ENCODE data around the gene MYLK3.

Gene MYLK3

DNA sequence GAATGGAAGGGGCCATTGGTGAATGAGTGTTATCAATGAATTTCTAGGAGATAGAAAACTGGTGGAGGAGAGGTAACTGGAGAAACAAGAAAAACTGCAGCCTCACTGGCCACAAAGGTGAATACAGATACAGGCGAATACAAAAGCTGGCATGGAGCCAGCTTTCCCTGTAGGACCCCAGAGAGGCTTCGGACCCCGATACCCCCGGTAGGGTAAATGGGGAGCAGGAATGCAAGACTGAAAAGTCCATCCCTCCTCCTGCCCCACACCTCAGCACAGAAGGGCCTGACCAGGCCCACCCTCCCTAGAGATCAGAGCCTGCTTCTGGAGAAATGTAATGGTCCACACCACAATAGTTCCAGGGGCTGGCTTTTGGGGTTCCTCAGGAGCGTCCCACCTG lies 4.9 kb upstream of the MYLK3 start:
- TF ChIP-seq, protein P1, sequence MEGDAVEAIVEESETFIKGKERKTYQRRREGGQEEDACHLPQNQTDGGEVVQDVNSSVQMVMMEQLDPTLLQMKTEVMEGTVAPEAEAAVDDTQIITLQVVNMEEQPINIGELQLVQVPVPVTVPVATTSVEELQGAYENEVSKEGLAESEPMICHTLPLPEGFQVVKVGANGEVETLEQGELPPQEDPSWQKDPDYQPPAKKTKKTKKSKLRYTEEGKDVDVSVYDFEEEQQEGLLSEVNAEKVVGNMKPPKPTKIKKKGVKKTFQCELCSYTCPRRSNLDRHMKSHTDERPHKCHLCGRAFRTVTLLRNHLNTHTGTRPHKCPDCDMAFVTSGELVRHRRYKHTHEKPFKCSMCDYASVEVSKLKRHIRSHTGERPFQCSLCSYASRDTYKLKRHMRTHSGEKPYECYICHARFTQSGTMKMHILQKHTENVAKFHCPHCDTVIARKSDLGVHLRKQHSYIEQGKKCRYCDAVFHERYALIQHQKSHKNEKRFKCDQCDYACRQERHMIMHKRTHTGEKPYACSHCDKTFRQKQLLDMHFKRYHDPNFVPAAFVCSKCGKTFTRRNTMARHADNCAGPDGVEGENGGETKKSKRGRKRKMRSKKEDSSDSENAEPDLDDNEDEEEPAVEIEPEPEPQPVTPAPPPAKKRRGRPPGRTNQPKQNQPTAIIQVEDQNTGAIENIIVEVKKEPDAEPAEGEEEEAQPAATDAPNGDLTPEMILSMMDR (IDR thresholded peaks at IDR 0.05; ENCODE audit: low read depth, low read length, missing control alignments): no peak
- no peak for DNase-seq
- Histone ChIP-seq H3K36me3 (replicated peaks) (no peaks in the 10 kb centered on the region), H3K27me3 (replicated peaks) (no peaks in the 10 kb centered on the region), H3K4me3 (ENCODE audit: low read depth, low read length) (no peak overlapping the region), H3K27ac (no peak overlapping the region)
- in situ Hi-C loops (cut with HindIII; ENCODE audit: low pct_ligation_motif_present, low sequenced_read_pairs): no loop called here

DNA sequence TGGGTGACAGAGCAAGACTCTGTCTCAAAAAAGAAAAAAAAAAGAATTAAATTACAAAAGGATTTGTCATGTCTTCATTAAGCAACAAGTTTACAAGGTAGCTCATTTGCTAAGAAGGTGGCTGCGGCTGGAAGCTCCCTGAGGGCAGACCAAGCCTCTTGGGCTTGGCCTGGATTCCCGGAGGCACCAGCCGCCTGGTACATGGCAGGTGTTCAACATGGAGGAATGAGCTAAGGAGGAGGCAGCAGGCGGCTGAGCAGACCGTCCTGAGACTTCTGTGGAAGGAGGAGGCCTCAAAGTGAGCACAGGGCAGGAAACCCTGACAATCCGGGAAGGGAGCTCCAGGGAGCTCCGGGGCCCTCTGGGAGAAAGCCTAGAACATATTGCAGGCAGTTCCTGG lies 3.2 kb upstream of the MYLK3 start:
- no peaks in the 10 kb centered on the region for H3K36me3 ChIP-seq (replicated peaks)
- in situ Hi-C loops (cut with HindIII; ENCODE audit: low pct_ligation_motif_present, low sequenced_read_pairs): no loop called here
- TF ChIP-seq, protein P1 (IDR thresholded peaks at IDR 0.05; ENCODE audit: low read depth, low read length, missing control alignments): no peak

DNA sequence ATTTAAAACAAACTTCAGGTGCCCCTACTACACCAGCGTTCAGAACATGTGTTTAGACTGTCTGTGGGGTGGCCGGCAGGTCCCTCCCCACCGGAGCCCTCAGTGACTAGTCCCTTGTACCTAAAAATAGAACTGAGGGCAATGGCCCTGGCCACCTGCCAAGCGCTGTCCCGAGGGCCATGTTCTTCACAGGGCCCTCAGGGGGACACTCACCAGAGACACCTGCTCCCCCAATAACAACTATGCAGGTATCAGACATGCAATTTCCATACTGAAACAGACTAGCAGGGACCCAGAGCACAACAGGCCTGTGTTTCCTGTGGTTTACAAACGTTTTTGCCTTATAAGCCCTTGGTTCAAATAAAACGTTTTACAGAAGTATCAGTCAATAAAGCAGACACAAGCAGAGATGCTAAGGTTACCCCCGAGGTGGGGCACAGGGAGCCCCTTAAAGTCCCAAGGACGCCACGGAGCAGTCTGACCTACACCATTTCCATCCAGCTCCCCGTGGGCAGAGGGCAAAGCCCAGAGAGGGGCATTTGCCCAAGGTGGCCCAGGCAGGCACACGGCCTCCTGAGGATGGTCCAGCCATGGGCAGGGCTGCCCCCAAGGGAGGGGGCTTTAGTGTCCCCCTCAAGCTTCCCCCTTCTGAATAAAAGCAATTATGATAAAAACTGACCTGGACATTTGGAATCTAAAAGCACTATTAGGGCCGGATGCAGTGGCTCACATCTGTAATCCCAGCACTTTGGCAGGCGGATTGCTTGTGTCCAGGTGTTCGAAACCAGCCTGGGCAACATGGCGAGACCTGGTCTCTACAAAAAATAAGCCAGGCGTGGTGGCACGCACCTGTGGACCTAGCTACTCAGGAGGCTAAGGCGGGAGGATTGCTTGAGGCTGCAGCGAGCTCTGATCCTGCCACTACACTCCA lies 896 bp upstream of the MYLK3 start:
- no peaks in the 10 kb centered on the region for H3K36me3 ChIP-seq (replicated peaks)
- no peak overlapping the region for H3K4me3 ChIP-seq (ENCODE audit: low read depth, low read length)
- H3K27ac ChIP-seq: no peak overlapping the region
- in situ Hi-C loops (cut with HindIII; ENCODE audit: low pct_ligation_motif_present, low sequenced_read_pairs): no loop called here
- no peak for DNase-seq
- H3K27me3 ChIP-seq (replicated peaks): no peaks in the 10 kb centered on the region
- TF ChIP-seq, protein P1 (IDR thresholded peaks at IDR 0.05; ENCODE audit: low read depth, low read length, missing control alignments): no peak

More for the DNA sequence above, 3.2 kb upstream of the MYLK3 start:
- Histone ChIP-seq H3K27ac (no peak overlapping the region), H3K4me3 (ENCODE audit: low read depth, low read length) (no peak overlapping the region), H3K27me3 (replicated peaks) (no peaks in the 10 kb centered on the region)
- no peak for DNase-seq

DNA sequence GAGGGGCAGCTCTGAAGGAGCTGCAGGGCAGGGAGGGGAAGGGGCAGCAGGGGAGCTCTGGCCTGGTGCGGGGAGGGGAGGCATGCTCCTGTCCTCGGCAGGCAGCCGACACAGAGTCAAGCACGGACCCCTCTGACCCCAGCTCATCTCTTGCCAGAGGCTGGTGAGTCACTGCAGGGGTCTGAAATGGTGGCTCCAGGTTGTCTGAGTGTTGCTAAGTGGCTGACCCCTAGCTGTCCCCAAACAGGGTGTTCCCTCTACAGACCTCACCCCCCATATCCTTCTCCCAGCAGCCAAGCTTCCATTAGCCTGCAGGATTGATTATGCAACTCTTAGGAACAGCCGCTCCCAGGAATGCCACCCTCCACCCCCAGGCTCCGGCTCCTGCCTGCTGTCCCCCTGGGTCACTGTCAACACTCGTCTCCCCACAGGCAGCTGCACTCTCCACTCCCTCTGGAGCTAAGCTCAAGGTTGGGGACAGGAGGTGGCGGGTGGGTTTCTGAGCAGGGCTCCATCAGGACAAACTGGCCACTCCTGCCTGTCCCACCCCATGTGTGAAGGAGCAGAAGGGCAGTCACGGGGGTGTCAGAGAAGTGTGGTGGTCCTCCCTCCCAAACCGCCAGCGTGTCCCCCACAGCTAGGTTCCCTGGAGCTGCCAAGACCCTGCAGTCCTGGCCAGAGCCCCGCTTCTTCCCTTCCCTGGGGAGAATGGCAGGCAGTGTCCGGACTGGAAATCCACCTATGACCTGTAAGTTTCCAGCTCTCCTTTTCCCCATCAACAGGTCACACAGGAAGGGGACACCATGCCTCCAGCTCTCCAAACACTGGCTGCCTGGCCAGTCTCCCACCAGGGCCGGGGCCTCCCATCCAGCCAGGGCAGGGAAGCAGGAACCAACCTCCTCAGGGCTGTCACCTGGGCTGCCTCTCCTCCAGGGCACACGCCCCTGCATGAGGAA lies 1.0 kb downstream of the MYLK3 start:
- no peak overlapping the region for H3K4me3 ChIP-seq (ENCODE audit: low read depth, low read length)
- in situ Hi-C loops (cut with HindIII; ENCODE audit: low pct_ligation_motif_present, low sequenced_read_pairs): no loop called here
- no peak overlapping the region for H3K27ac ChIP-seq
- no peaks in the 10 kb centered on the region for H3K36me3 ChIP-seq (replicated peaks)
- no peak for DNase-seq
- H3K27me3 ChIP-seq (replicated peaks): no peaks in the 10 kb centered on the region
- TF ChIP-seq, protein P1 (IDR thresholded peaks at IDR 0.05; ENCODE audit: low read depth, low read length, missing control alignments): no peak

DNA sequence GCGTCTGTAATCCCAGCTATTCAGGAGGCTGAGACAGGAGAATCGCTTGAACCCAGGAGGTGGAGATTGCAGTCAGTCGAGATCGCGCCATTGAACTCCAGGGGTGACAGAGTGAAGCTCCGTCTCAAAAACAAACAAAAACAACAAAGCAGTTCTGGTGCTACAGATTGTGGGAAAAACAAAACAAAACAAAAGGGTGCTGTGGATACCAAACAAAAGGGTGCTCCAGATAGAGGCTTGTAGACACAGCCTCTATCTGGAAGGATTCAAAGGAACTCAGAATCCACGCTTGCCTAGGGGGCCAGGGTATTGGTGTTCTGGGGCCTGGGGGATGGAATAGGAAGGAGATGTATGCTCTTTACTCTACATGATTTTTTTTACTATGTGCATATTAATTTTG lies 2.5 kb downstream of the MYLK3 start:
- Histone ChIP-seq H3K36me3 (replicated peaks) (no peaks in the 10 kb centered on the region), H3K27ac (no peak overlapping the region), H3K4me3 (ENCODE audit: low read depth, low read length) (no peak overlapping the region), H3K27me3 (replicated peaks) (no peaks in the 10 kb centered on the region)
- DNase-seq: no peak
- in situ Hi-C loops (cut with HindIII; ENCODE audit: low pct_ligation_motif_present, low sequenced_read_pairs): no loop called here
- TF ChIP-seq, protein P1 (IDR thresholded peaks at IDR 0.05; ENCODE audit: low read depth, low read length, missing control alignments): no peak

Measured in brain microvascular endothelial cell (primary cell).